GM23338 (cell line): ENCODE measurements around the gene REST. TPM values are rescaled to one million over a fixed set of nuclear protein-coding genes. Genes with fewer than 3 reads are reported as not detected.
"Not testable (repeated sequence)": the region's sequence is repeated elsewhere in the genome, so short reads cannot be mapped to it uniquely, and the experiment has no call there.

ENCODE experiments used
- ATAC-seq: fragments of 200-7000 bp; cut with Tn5 transposase; 3 replicates; pipeline ENCODE4 v1.9.1; 2020
- DNase-seq: peaks from one replicate; pipeline ENCODE4 v3.0.0-alpha.2; 2015; ENCODE audit warnings: low spot score
- H2AFZ ChIP-seq: fragments of 200-600 bp; sonication (generic); 2 replicates; pipeline ENCODE4 v1.8.0; 2016; ENCODE audit warnings: antibody characterized with exemption, mild to moderate bottlenecking, moderate library complexity
- H3F3A ChIP-seq: fragments of 200-600 bp; sonication (generic); replicated peaks from 2 replicates; pipeline ENCODE4 v1.8.0; 2017; ENCODE audit warnings: antibody characterized with exemption, mixed run types, low read depth
- H3K27ac ChIP-seq: fragments of 200-600 bp; sonication (generic); 2 replicates; pipeline ENCODE4 v1.6.1; 2016; ENCODE audit warnings: low read depth
- H3K27me3 ChIP-seq: fragments of 200-600 bp; sonication (generic); 2 replicates; pipeline ENCODE4 v1.8.0; 2016; ENCODE audit warnings: mild to moderate bottlenecking, mixed run types, moderate library complexity; ENCODE audit not compliant: insufficient read depth
- H3K36me3 ChIP-seq: fragments of 200-600 bp; sonication (generic); 2 replicates; pipeline ENCODE4 v1.8.0; 2016; ENCODE audit warnings: mild to moderate bottlenecking; ENCODE audit not compliant: insufficient read depth
- H3K4me1 ChIP-seq: fragments of 200-600 bp; sonication (generic); 2 replicates; pipeline ENCODE4 v1.8.0; 2016; ENCODE audit warnings: mild to moderate bottlenecking, moderate library complexity; ENCODE audit not compliant: insufficient read depth
- H3K4me2 ChIP-seq: fragments of 200-600 bp; sonication (generic); 2 replicates; pipeline ENCODE4 v1.7.1; 2017; ENCODE audit warnings: mixed run types
- H3K4me3 ChIP-seq: fragments of 200-600 bp; sonication (generic); 2 replicates; pipeline ENCODE4 v1.6.1; 2016; ENCODE audit warnings: mixed run types
- H3K79me2 ChIP-seq: fragments of 200-600 bp; sonication (generic); replicated peaks from 2 replicates; pipeline ENCODE4 v1.8.0; 2017; ENCODE audit warnings: mild to moderate bottlenecking; ENCODE audit not compliant: insufficient read depth
- H3K9me2 ChIP-seq: fragments of 200-600 bp; sonication (generic); 2 replicates; pipeline ENCODE4 v1.8.0; 2017; ENCODE audit not compliant: insufficient read depth
- H4K20me1 ChIP-seq: fragments of 200-600 bp; sonication (generic); replicated peaks from 2 replicates; pipeline ENCODE4 v1.8.0; 2017; ENCODE audit warnings: mild to moderate bottlenecking; ENCODE audit not compliant: insufficient read depth
- H3K27ac Mint-ChIP-seq: 2 replicates; pipeline ENCODE4 v1.8.0; 2020; ENCODE audit warnings: inconsistent platforms, mild to moderate bottlenecking, moderate library complexity, mixed read lengths
- H3K27me3 Mint-ChIP-seq: 3 replicates; pipeline ENCODE4 v1.8.0; 2022; ENCODE audit warnings: low read depth, mild to moderate bottlenecking, moderate library complexity, mixed read lengths, inconsistent platforms; ENCODE audit not compliant: insufficient read depth, poor library complexity
- H3K36me3 Mint-ChIP-seq: 3 replicates; pipeline ENCODE4 v1.8.0; 2021; ENCODE audit warnings: low read depth, mild to moderate bottlenecking, inconsistent platforms, moderate library complexity, mixed read lengths
- H3K4me1 Mint-ChIP-seq: 3 replicates; pipeline ENCODE4 v1.8.0; 2020; ENCODE audit warnings: mild to moderate bottlenecking, inconsistent platforms, mixed read lengths
- H3K4me3 Mint-ChIP-seq: 3 replicates; pipeline ENCODE4 v1.8.0; 2021; ENCODE audit warnings: moderate library complexity, mild to moderate bottlenecking, inconsistent platforms, mixed read lengths
- H3K9me3 Mint-ChIP-seq: 3 replicates; pipeline ENCODE4 v1.8.0; 2020; ENCODE audit warnings: moderate library complexity, mild to moderate bottlenecking, inconsistent platforms, mixed read lengths
- CREB1 ChIP-seq: fragments of 250-450 bp; sonication (Bioruptor Pico); IDR thresholded peaks from 2 replicates; pipeline ENCODE4 v1.5.0; 2020; ENCODE audit warnings: low read depth, mild to moderate bottlenecking, moderate library complexity
- EZH2 ChIP-seq: fragments of 200-600 bp; sonication (generic); IDR thresholded peaks from one replicate; pipeline ENCODE4 v1.8.0; 2017; ENCODE audit warnings: antibody characterized with exemption, mild to moderate bottlenecking, low read depth; ENCODE audit not compliant: unreplicated experiment
- EZH2phosphoT487 ChIP-seq: fragments of 200-600 bp; sonication (generic); IDR thresholded peaks from one replicate; pipeline ENCODE4 v1.8.1; 2018; ENCODE audit warnings: antibody characterized with exemption; ENCODE audit not compliant: unreplicated experiment
- JUNB ChIP-seq: IDR thresholded peaks from one replicate; pipeline ENCODE4 v1.6.1; 2016; ENCODE audit warnings: antibody characterized with exemption; ENCODE audit not compliant: unreplicated experiment
- STAT1 ChIP-seq: IDR thresholded peaks from one replicate; pipeline ENCODE4 v1.6.1; 2016; ENCODE audit warnings: antibody characterized with exemption; ENCODE audit not compliant: unreplicated experiment
- ZNF114 ChIP-seq: fragments of 250-450 bp; sonication (Bioruptor Pico); IDR thresholded peaks from 2 replicates; pipeline ENCODE4 v1.5.0; 2020; ENCODE audit warnings: mild to moderate bottlenecking, moderate library complexity
- ZNF331 ChIP-seq: fragments of 250-450 bp; sonication (Bioruptor Pico); IDR thresholded peaks from 2 replicates; pipeline ENCODE4 v1.5.0; 2020; ENCODE audit warnings: low read depth, mild to moderate bottlenecking, moderate library complexity
- polyA plus RNA-seq: library from polyadenylated mRNA; unstranded; fragments of >200 nt; fragmentation: Nextera tagmentation; extraction: Ambion mirVana; gene quantifications from 2 replicates; pipeline ENCODE4 v1.2.1, GENCODE V29; 2016
- total RNA-seq: library from RNA; depleted of rRNA; stranded (reverse); fragments of >200 nt; shearing (Covaris generic); gene quantifications from 2 replicates; pipeline ENCODE4 v1.2.3, GENCODE V29; 2014
- TF ChIP-seq, protein P1 (sequence below): IDR thresholded peaks from 2 replicates; pipeline ENCODE4 v1.6.1; 2016; ENCODE audit warnings: antibody characterized with exemption

REST gene
- total and polyA plus RNA-seq, 2 experiments from 2014 or later: 44.7 to 61.5 TPM

DNA sequence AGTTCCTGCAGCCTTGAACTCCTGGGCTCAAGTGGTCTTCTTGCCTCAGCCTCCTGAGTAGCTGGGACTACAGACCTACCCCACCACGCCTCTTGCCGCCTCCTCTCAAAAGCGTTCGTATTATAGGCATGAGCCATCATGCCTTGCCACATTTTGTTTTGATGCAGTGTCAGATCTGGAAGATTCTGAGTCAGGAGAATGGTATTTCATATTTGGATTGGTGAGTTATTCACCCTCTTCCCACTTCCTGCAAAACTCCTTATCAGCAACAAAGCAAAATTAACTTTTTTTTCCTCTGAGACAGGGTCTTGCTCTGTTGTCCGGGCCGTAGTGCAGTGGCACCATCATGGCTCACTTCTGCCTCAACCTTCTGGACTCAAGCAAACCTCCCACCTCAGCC is 29.6 kb downstream of the REST start:
- peaks cover 10% of the 10 kb centered on the region for H3K79me2 ChIP-seq
- no peak for TF ChIP-seq EZH2phosphoT487
- TF ChIP-seq EZH2: no peak
- TF ChIP-seq, protein P1, sequence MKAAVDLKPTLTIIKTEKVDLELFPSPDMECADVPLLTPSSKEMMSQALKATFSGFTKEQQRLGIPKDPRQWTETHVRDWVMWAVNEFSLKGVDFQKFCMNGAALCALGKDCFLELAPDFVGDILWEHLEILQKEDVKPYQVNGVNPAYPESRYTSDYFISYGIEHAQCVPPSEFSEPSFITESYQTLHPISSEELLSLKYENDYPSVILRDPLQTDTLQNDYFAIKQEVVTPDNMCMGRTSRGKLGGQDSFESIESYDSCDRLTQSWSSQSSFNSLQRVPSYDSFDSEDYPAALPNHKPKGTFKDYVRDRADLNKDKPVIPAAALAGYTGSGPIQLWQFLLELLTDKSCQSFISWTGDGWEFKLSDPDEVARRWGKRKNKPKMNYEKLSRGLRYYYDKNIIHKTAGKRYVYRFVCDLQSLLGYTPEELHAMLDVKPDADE: no peak
- Mint-ChIP-seq H3K9me3 (no peaks in the 10 kb centered on the region), H3K36me3 (peaks cover 8% of the 10 kb centered on the region), H3K4me1 (no peaks in the 10 kb centered on the region), H3K27me3 (no peaks in the 10 kb centered on the region), H3K27ac (no peak overlapping the region), H3K4me3 (no peak overlapping the region)
- no peaks in the 10 kb centered on the region for H3K27me3 ChIP-seq
- H3K4me2 ChIP-seq: no peak overlapping the region
- no peaks in the 10 kb centered on the region for H3K9me2 ChIP-seq
- H3F3A ChIP-seq: no peaks in the 10 kb centered on the region
- H3K4me1 ChIP-seq: no peaks in the 10 kb centered on the region
- H2AFZ ChIP-seq: no peak overlapping the region
- H3K4me3 ChIP-seq: no peak overlapping the region
- H4K20me1 ChIP-seq: peaks cover 6% of the 10 kb centered on the region; the same call in 1 of the 2 replicates
- no peak for DNase-seq
- ATAC-seq: no peak
- no peak overlapping the region for H3K27ac ChIP-seq
- H3K36me3 ChIP-seq: no peaks in the 10 kb centered on the region

DNA sequence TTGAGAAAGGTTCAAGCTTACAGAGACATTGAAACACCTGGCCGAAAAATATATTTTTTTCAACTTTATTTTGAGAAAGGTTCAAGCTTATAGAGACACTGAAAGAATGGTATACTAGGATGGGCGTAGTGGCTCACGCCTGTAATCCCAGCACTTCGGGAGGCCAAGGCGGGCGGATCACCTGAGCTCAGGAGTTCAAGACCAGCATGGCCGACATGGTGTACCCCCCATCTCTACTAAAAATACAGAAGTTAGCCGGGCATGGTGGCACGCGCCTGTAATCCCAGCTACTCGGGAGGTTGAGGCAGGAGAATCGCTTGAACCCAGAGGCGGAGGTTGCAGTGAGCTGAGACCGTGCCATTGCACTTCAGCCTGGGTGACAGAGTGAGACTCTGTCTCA is 32.1 kb downstream of the REST start:
- not testable (repeated sequence) for H2AFZ ChIP-seq, H3K4me1 Mint-ChIP-seq, H3K27me3 Mint-ChIP-seq, H3K4me1 ChIP-seq, DNase-seq, H3K27ac ChIP-seq, H3K4me3 ChIP-seq, H3K36me3 Mint-ChIP-seq, H4K20me1 ChIP-seq, H3K9me3 Mint-ChIP-seq, H3K79me2 ChIP-seq, ATAC-seq, H3K9me2 ChIP-seq, H3K4me2 ChIP-seq, H3K27ac Mint-ChIP-seq, H3K27me3 ChIP-seq, H3K36me3 ChIP-seq, H3F3A ChIP-seq, H3K4me3 Mint-ChIP-seq

DNA sequence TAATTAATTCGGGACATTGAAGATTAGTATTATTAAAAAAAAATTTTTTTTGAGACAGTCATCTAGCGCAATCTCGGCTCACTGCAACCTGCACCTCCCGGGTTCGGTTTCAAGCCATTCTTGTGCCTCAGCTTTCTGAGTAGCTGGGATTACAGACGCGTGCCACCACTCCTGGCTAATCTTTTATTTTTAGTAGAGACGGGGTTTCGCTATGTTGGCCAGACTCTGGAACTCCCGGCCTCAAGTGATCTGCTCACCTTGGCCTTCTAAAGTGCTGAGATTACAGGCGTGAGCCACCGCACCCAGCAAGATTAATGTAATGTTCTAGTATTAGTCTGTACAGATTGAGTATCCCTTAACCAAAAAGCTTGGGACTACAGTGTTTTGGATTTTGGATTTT is 32.7 kb downstream of the REST start:
- Histone ChIP-seq H3K4me3 (no peak overlapping the region), H3K36me3 (no peaks in the 10 kb centered on the region), H3K4me1 (no peaks in the 10 kb centered on the region), H3K4me2 (no peak overlapping the region), H3K27ac (no peak overlapping the region), H3K79me2 (no peaks in the 10 kb centered on the region), H4K20me1 (peaks cover 6% of the 10 kb centered on the region; the same call in 1 of the 2 replicates), H3K27me3 (no peaks in the 10 kb centered on the region), H2AFZ (no peak overlapping the region), H3F3A (no peaks in the 10 kb centered on the region), H3K9me2 (no peaks in the 10 kb centered on the region)
- TF ChIP-seq ZNF331 (CRISPR knock-in tag) (no peak), STAT1 (no peak), CREB1 (CRISPR knock-in tag) (no peak), EZH2phosphoT487 (no peak), EZH2 (no peak), ZNF114 (CRISPR knock-in tag) (no peak), JUNB (no peak)
- TF ChIP-seq, protein P1: no peak
- DNase-seq (no peak), ATAC-seq (no peak)
- Mint-ChIP-seq H3K36me3 (peaks cover 3% of the 10 kb centered on the region; the same call in 1 of the 3 replicates), H3K4me1 (no peaks in the 10 kb centered on the region), H3K27me3 (no peaks in the 10 kb centered on the region), H3K4me3 (no peak overlapping the region), H3K9me3 (no peaks in the 10 kb centered on the region), H3K27ac (no peak overlapping the region)
